ENCODE results near the gene MAPK10.
"Not testable (repeated sequence)": the region's sequence is repeated elsewhere in the genome, so short reads cannot be mapped to it uniquely, and the experiment has no call there.

Gene MAPK10

DNA sequence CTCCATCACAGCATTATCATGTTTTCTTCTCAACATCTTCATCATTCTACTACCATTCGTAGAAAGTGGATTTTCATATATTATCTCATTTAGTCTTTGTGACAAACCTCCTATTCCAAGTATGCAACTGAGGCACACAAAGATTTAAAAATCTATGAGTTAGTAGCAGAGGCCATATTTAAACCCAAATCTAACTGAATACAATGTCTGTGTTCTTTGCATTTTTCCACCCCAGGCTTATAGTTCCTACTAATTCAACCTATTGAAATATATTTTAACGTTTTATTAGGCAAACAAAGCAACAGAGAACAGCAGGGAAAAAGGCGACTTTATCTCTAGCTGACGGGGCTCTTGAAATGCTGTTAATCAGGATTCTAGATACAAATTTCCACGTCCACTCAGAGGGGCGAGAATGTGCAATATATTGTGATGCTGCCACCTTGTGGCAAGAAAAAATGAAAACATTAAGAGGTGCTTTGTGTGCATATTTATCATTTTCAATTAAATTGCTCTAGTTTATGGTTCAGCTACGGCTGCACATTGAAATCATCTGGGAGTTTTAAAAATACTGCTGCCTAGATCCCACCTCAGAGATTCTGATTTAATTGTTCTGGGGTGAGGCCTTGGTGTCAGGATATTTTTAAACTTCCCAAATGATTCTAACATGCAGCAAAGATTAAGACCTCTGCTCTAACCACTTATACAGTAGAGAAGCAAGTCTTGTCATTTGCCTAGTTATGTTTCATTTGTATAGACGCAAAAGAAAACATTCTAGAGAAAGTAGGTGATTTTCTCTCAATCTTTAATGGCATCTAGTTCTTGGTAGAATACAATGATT lies 315.9 kb downstream of the MAPK10 start:
- no peak for DNase-seq (ENCODE audit: low read depth in 1 of 2, low spot score in 1 of 2)

DNA sequence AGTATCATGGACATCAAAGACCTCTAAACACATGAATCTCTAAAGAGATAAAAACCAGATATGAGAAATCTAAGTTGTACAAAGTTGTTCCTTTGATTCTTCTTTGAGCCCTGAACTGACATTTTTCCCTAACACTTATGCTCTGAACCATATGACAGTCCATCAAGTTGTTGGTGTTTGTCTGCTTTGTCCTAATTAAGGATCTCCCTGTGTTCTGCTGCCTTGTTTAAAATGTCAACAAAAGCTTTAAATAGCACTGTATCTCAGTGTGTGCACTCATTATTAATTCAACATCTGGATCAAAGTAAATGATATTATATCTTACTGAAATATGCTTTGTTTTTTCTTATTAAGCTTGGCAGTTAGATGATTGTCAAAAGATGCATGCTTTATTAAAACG lies 321.8 kb downstream of the MAPK10 start:
- no peak for DNase-seq (ENCODE audit: low read depth in 1 of 2, low spot score in 1 of 2)

DNA sequence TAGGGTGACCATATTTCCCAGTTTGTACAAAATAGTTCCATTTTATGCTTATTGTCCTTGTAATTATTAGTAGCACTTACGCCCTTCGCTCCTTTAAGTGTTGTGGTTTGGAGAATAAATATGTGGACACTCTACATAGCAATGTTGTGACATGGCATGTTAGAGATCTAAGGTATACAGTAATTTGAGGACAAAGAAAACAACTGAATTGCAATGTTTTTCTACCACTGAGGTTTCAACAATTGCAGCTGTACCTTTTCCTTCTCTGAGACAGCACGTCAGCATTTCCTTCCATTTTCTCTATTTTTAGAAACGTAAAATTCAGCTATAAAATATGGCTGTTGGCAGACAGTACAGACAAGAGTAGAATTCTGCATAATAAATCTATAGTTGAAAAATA lies 323.1 kb downstream of the MAPK10 start:
- no peak for DNase-seq (ENCODE audit: low read depth in 1 of 2, low spot score in 1 of 2)

DNA sequence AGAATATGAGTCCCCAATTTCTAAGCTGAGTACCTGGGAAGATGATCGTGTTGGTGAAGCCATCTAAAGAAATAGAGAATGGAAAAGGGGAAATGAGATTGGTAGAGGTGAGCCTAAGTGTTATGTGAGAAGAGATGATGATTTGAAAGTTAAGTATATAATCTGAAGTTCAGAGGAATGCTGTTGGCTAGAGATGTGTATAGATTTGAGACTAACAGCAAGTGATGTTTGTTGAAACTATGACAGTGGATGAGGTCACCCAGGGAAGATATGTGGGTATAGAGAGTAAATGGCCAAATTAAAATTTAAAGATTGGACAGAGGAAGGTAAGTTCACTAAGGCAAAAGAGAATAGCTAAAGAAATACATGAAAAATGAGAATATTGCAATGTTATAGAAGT lies 324.2 kb downstream of the MAPK10 start:
- DNase-seq (ENCODE audit: low read depth in 1 of 2, low spot score in 1 of 2) = no peak

DNA sequence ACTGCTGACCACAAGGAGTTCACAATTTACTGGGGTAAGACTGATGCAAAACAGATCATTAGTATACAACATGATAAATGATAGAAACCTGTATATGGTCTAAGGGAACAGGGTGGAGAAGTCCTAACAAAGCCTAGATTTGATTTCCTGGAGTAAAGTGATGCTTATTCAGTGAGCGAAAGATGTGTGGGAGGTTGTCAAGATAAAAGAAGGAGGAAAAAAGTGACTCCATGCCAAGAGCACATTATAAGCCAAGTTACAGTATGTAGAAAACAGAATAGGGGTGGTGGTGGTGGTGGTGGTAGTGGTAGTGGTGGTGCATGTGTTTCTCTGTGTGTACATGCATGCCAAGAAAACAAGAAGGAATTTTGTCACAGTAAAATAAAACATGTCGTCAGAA lies 325.2 kb downstream of the MAPK10 start:
- DNase-seq (ENCODE audit: low read depth in 1 of 2, low spot score in 1 of 2) = no peak

DNA sequence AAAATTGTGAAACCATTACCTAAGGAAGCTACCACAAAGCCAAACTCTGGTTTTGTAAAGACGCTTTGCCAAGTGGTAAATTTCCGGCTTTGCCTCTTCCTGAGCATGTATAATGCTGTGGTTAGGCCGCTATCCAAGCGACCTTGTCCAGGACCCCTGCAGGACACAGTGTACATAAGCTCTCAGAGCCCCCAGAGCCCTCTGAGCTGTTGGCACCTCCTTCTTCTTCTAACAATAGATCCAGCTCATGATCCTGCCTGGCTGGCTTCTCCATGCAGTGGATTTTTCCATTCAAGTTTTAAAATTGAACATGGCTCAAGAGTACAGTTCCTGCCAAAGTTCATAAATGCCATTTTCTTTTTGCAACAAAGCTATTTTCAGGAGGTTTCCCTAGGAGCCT lies 326.7 kb downstream of the MAPK10 start:
- no peak for DNase-seq (ENCODE audit: low read depth in 1 of 2, low spot score in 1 of 2)

DNA sequence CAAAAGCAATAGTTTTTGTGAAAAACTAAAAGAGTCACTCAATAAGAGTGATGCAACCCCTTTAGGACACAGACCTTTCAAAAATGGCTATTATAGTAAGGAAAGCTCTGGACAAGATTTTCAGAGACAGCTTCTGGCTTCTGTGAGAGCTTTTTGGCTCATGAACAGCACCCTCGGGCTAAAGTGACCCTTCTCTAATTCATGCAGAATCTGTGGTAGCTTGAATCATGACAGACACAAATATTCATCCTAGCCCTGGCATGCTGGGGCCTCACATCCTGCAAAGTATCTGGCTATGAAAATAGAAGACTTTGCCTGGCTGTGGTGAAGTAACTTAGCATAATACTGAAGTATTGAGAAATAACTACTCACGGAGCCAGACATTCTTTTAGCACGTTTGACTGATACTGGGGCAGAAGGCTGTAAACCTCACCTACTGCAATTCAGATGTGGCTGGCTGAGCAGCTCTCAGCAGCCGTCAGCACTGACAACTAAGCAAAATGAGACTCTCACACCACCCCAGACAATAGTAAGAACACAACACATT lies 327.3 kb downstream of the MAPK10 start:
- DNase-seq (ENCODE audit: low read depth in 1 of 2, low spot score in 1 of 2) = no peak

DNA sequence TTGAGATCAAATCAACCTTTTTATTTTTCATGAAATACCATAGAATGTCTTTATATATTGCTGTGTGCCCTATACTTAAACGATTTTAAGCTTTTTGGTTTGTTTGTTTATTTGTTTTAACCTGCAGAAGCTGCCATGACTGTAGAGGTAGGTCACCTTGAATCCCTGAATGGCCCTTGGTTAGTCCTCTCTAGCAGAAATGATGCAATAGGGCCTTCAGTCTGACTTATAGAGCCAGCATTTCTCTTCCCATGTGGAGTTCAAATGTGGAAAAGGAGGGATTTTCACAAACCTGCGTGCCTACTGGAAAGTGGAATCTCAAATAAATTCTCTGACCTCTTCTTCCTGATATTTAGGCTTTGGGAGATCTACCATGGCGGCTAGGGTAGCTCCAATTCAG lies 327.9 kb downstream of the MAPK10 start:
- DNase-seq (ENCODE audit: low read depth in 1 of 2, low spot score in 1 of 2) = no peak

DNA sequence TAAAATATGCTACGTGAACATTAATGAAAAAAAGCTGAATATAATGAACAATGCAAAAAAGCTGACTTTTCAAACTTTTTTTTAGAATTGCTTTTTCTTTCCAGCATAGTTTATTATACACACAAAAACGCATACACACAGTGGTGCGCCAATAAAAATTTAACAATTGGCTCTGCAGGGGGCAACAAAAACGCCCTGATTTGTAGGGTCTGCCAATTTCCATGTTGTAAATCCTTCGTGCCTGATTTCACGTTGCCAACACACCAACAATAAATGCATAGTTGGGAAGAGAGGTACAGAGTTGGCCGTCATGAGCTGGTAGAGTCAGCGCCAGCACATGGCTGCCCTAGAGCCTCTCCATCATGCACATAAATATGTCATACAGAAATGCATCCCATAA lies 333.1 kb downstream of the MAPK10 start:
- no peak for DNase-seq (ENCODE audit: low read depth in 1 of 2, low spot score in 1 of 2)

DNA sequence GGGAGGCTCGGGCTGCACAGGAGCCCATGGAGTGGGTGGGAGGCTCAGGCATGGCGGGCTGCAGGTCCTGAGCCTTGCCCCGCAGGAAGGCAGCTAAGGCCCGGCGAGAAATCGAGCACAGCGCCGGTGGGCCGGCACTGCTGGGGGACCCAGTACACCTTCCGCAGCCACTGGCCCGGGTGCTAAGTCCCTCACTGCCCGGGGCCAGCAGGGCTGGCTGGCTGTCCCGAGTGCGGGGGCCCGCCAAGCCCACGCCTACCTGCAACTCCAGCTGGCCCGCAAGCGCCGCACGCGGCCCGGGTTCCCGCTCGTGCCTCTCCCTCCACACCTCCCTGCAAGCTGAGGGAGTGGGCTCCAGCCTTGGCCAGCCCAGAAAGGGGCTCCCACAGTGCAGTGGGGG lies 338.2 kb downstream of the MAPK10 start:
- not testable (repeated sequence) for DNase-seq (ENCODE audit: low read depth in 1 of 2, low spot score in 1 of 2)

DNA sequence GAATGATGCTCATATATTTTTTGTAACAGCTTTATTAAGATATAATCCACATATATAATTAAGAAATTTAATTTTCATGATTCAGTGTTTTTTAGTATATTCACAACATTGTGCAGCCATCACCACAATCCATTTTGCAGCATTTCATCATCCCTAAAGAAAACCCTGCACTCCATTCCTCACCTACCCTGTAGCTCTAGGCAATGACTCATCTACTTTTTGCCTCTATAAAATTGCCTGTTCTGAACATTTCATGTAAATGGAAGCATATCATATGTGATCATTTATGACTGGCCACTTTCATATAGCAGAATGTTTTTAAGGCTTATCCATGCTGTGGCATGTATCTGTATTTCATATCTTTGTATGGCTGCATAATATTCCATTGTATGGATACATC lies 339.9 kb downstream of the MAPK10 start:
- DNase-seq (ENCODE audit: low read depth in 1 of 2, low spot score in 1 of 2) = no peak

DNA sequence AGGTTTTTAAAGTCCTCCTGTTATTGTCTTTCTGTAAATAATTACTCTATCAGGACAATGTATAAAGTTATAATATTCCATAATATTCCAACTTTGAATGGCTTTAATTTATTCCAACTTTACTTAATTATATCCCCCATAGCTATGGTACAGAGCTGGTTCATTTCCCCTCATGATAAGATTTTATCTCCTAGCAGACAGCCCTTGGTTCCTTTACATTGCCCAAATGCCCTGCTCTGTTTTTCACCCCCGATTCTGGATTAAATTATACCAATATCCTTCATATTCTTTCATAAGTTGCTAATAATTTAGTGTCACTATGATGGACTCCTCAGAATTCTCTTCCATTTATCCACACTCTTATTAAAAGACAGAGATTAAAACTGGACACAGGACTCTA lies 340.5 kb downstream of the MAPK10 start:
- no peak for DNase-seq (ENCODE audit: low read depth in 1 of 2, low spot score in 1 of 2)

DNA sequence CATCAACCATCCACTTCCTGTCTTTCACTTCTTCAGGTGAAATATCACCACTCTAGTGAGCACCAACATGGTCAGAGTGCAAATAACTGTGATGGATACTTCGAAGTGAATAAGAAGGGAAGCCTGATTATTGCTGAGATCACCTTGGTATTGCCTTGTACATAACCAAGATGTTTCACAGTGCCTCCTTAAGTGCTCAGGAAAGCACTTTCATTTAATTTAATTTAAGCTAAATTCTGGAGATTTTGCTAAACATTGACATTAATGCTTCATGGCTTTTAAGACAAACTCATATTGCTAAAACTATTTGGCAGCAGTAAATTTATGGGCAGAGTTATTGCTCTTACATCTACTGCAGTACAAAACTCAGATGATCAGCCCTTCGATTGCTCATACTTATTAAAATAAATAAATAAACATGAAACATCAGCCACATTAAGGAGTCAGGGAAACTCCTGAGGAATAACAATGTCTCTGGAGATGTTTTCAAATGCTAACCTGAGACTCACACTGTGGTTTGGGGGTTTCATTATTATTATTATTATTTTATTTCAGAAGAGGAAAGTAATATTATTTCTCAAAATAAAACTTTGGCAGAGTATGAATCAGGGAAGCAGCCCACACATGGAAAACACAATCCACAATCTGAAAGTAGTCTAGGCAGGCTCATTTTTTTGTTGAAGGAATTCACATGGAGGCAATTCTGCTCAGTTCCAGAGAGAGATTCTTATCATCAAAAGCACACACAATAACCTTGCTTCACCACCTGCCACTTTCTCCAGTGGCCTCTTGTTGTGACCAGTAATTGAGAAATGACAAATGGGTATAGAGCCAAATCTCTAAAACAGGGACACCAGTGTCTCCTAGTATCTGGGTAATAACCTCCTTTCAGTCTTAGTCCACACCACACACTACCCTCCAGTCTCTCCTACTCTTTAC lies 344.2 kb downstream of the MAPK10 start:
- DNase-seq (ENCODE audit: low read depth in 1 of 2, low spot score in 1 of 2) = no peak

DNA sequence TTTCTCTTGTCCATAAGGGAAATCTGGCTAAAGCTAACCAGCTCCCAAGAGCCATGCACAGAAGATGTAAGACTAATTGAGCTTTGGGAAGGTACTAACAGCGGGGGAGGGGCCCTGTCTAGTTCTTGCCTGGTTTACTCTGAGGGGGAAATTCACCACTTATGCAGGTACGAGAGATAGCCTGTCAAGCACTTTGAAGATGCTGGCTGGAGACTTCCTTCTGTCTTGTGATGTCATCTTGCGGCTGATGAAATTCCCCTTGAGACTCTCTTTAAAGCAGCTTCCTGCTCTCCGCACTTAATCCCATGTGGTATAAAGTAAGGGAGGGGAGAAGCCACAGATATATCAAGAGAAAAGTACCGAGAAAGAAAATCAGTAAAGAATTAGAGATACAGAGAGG lies 345.3 kb downstream of the MAPK10 start:
- DNase-seq (ENCODE audit: low read depth in 1 of 2, low spot score in 1 of 2) = no peak

DNA sequence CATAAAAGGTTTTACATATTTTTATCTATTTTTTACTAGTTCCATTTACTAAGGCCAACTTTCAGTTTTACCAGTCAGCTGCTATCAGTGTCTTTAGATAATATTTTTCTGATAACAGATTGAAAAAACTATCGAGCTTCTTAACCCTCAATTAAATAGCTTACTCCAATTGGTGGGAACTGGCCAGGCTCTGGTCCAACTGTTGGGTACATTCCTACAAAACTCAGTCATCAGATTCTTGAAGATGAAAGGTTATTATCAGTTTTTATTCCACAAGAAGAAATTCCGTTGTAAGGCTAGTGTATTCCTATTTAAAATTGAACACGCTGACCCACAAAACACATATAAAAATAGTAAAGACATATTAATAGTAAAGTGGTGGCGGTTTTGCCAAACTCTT lies 346.2 kb downstream of the MAPK10 start:
- no peak for DNase-seq (ENCODE audit: low read depth in 1 of 2, low spot score in 1 of 2)

DNA sequence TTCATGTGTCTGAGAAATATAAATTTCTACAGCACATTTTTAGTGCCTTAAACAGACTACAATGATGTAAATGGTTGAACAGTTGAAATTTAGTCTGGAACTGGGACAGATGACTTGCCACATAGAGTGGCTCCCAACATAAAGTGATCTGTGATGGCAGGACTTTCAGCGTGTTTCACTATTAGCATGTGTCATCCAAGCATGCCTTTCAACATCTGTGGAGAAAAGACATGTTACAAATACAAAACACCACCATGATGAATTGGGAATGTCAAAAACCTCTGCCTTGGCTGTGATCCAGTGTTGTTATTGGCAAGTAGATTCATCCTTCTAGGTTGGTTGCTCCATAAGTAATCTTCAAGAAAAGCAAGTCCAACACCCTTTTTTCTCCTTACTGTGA lies 348.7 kb downstream of the MAPK10 start:
- no peak for DNase-seq (ENCODE audit: low read depth in 1 of 2, low spot score in 1 of 2)

DNA sequence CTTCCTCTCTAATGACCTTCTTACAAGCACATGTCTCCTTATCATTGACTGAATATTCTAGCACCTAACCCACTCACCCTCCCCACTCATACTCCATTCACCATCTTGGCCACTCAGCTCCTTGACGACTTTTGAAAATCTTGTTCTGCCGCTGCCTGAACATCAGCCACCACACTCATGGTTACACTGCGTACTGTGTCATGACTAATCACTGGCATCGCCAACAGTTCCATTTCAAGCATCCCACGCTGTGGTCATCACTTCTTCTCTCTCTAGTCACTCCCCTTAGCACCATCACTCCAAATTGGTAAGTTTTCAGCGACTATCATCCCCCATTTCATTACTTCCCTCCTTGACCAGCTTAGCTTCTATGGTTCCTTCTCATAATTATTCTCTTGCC lies 352.8 kb downstream of the MAPK10 start:
- no peak for DNase-seq (ENCODE audit: low read depth in 1 of 2, low spot score in 1 of 2)

DNA sequence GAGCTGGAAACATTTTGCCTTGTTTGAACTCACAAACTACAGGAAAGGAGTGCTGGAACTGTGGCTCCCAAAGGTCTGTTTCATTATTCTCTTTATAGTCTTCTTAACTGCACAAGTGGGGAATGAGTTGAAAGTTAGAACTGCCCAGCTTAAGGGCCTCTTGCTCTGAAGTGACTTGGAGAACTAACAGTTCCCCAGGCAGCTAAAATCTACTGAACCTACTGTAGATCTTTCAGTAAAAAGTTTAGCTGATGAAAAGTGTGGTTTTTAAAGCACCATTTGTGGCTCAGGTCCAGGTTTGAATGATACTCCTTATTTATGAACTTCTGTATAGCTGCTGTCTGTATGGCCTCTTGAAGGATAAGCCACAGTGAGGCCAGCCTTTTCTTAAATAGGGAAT lies 353.8 kb downstream of the MAPK10 start:
- no peak for DNase-seq (ENCODE audit: low read depth in 1 of 2, low spot score in 1 of 2)

DNA sequence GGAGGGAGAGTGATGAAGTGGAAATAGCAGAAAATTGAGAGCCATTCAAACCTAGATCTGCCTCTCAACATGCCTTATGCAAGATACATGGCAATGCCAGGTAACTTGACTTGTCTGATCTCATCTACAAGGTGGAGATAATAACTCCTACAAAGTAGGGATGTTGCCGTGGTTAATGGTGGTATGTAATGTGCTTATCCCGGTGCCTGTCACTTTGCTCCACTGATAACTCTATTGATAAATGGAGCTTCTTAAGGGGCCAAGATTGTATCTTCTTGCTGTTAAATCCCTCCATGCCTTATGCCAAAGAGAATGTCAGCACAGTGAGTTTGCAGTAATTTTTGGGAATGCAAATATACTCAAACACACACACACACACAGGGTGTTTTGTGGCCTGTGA lies 355.8 kb downstream of the MAPK10 start:
- DNase-seq (ENCODE audit: low read depth in 1 of 2, low spot score in 1 of 2) = no peak

DNA sequence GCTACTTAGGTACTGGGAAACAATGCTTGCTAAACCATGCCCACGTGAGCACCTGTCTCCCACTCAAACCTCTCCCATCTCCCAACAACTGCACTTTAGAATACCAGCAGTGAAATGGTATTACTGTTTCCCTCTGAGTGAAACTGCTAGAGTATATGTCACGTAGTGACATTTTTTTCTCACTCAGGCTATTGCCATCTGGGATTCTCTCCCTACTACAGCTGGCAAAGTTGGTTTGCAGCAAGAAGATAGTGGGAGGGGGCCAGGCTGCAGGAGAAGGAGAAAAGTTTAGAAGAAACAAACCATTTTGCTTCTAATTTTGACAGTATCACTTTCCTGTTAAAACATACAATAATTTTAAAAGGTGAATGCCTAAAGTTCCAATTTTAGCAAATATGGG lies 358.3 kb downstream of the MAPK10 start:
- no peak for DNase-seq (ENCODE audit: low read depth in 1 of 2, low spot score in 1 of 2)

DNA sequence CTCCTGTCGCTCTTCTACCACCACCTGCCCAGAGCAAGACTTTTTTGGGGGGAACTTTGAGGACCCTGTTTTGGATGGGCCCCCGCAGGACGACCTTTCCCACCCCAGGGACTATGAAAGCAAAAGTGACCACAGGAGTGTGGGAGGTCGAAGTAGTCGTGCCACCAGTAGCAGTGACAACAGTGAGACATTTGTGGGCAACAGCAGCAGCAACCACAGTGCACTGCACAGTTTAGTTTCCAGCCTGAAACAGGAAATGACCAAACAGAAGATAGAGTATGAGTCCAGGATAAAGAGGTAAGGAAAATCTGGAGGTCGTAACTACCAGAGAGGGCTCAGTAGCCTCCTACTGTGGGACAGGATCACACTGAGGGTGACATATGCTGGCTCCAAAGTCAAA lies 364.5 kb downstream of the MAPK10 start:
- DNase-seq (ENCODE audit: low read depth in 1 of 2, low spot score in 1 of 2) = no peak

DNA sequence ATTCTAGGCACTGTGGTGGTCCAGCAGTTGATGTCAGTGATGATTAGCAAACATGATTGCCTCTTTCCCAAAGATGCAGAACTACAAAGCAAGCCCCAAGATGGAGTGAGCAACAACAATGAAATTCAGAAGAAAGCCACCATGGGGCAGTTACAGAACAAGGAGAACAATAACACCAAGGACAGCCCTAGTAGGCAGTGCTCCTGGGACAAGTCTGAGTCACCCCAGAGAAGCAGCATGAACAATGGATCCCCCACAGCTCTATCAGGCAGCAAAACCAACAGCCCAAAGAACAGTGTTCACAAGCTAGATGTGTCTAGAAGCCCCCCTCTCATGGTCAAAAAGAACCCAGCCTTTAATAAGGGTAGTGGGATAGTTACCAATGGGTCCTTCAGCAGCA lies 365.3 kb downstream of the MAPK10 start:
- no peak for DNase-seq (ENCODE audit: low read depth in 1 of 2, low spot score in 1 of 2)
